ENCODE results near the gene C4A. TPM values are rescaled to one million over a fixed set of nuclear protein-coding genes. Genes with fewer than 3 reads are reported as not detected.

The C4A gene
- total and polyA plus RNA-seq, 10 of the 15 experiments (the other 5 are each of a cell fraction or from before 2014, with no cell fraction given), result 0.13 to 5.4 (median 0.88) TPM; not detected in 1

GRCh38 chr6:31958741-31959739 lies 22.8 kb upstream of the C4A start, which contains the start of the genes NELFE and SKIC2 (continued):
- TF ChIP-seq NR2C2 (IDR thresholded peaks at IDR 0.05; ENCODE audit: borderline replicate concordance, control insufficient read depth, insufficient read length, low read depth) (peak; percentile 96), POLR2A (IDR thresholded peaks at IDR 0.05; ENCODE audit: low read depth, low read length) (peak; percentile 87), SMAD1 (IDR thresholded peaks at IDR 0.05; ENCODE audit: low read depth, partially characterized antibody) (peak; percentile 52), HCFC1 (IDR thresholded peaks at IDR 0.05; ENCODE audit: low read length) (peak; percentile 90), CHD4 (IDR thresholded peaks at IDR 0.05) (no peak), ZBED1 (IDR thresholded peaks at IDR 0.05; ENCODE audit: borderline replicate concordance) (no peak), CHD2 (IDR thresholded peaks at IDR 0.05; ENCODE audit: borderline replicate concordance, low read depth, low read length) (peak; percentile 85), ZBTB33 (IDR thresholded peaks at IDR 0.05) (no peak), EP300 (IDR thresholded peaks at IDR 0.05; ENCODE audit: borderline replicate concordance in 1 of 2, control insufficient read depth in 1 of 2, low read depth in 2 of 2, low read length in 2 of 2) (peak in 1 of 2 experiments; percentile 42; a peak in 1 of 4 replicates), MAX (IDR thresholded peaks at IDR 0.05; ENCODE audit: low read depth, low read length) (peak; percentile 69; the same call in 1 of the 2 replicates), CUX1 (IDR thresholded peaks at IDR 0.05; ENCODE audit: insufficient replicate concordance, low read depth, low read length) (peak; percentile 44), ZNF24 (IDR thresholded peaks at IDR 0.05) (no peak), BHLHE40 (IDR thresholded peaks at IDR 0.05; ENCODE audit: borderline replicate concordance in 1 of 2, low read depth in 2 of 2, low read length in 1 of 2) (peak; percentile 29 to 65; a peak in 2 of 4 replicates), NBN (IDR thresholded peaks at IDR 0.05) (peak; percentile 93), POLR2AphosphoS5 (IDR thresholded peaks at IDR 0.05; ENCODE audit: low read length) (peak; percentile 89), E4F1 (IDR thresholded peaks at IDR 0.05; ENCODE audit: borderline replicate concordance, partially characterized antibody) (peak; percentile 97), NFXL1 (IDR thresholded peaks at IDR 0.05; ENCODE audit: borderline replicate concordance) (no peak), ZNF274 (IDR thresholded peaks at IDR 0.05; ENCODE audit: insufficient read depth, insufficient read length) (no peak), ATF7 (IDR thresholded peaks at IDR 0.05; ENCODE audit: low read depth) (peak; percentile 92), MTA3 (IDR thresholded peaks at IDR 0.05; ENCODE audit: borderline replicate concordance, low read length) (no peak)

Measured in GM12878 (cell line).